ENCODE data around the gene HIRIP3. TPM values are rescaled to one million over a fixed set of nuclear protein-coding genes. Genes with fewer than 3 reads are reported as not detected.

The HIRIP3 gene
- total and polyA plus RNA-seq, 2 of the 13 experiments (the other 11 are each of a cell fraction or from before 2014, with no cell fraction given), result 12.6 to 17.2 TPM

DNA sequence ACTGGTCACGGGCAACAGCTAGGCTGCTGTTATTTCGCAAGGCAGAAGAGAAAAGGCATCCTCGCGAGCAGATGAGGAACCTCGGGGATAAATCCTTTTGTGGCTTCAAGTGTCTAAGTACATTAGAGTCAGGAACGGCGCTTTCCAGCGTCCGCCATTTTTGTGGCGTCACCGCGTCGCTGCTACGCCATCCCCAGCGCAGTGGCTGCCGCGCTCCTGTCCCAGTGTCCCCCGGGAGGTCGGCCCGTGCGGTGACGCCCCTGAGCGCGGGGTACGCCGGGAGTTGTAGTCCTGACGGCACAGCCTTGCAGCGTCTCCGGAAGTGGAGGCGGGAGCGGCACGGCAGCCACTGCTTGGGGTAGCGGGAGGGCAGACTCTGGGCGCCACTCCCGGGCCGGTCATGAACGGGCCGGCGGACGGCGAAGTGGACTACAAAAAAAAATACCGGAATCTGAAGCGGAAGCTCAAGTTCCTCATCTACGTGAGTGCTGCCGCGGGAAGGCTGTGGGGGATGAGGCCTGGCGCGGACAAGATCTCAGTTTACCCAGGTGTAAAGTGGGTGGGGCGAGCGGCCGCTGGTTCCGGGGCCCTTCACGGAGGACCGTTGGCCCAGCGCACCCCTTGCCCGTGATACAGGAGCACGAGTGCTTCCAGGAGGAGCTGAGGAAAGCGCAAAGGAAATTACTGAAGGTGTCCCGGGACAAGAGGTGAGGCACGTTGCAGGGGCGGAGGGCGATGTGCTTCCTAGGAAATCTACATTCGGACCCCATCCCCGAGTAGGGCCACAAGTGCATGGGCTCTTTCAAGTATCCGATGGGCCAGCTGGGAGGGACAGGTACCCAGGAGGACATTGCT lies 721 bp upstream of the HIRIP3 start, which contains the start of gene INO80E (continued):
- TF ChIP-seq, protein P1, sequence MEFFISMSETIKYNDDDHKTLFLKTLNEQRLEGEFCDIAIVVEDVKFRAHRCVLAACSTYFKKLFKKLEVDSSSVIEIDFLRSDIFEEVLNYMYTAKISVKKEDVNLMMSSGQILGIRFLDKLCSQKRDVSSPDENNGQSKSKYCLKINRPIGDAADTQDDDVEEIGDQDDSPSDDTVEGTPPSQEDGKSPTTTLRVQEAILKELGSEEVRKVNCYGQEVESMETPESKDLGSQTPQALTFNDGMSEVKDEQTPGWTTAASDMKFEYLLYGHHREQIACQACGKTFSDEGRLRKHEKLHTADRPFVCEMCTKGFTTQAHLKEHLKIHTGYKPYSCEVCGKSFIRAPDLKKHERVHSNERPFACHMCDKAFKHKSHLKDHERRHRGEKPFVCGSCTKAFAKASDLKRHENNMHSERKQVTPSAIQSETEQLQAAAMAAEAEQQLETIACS (CRISPR knock-in tag; IDR thresholded peaks at IDR 0.05), result 0 out of 2 replicates have a peak, but pooled peaks have one; percentile 40
- TF ChIP-seq SP4 (CRISPR knock-in tag; IDR thresholded peaks at IDR 0.05) (peak; percentile 94), NFYC (CRISPR knock-in tag; IDR thresholded peaks at IDR 0.05) (peak; percentile 65; the same call in 1 of the 2 replicates), ZNF460 (CRISPR knock-in tag; IDR thresholded peaks at IDR 0.05; ENCODE audit: borderline replicate concordance) (no peak), MIER3 (CRISPR knock-in tag; IDR thresholded peaks at IDR 0.05; ENCODE audit: borderline replicate concordance) (peak; percentile 94; the same call in 1 of the 2 replicates), ZEB1 (IDR thresholded peaks at IDR 0.05; ENCODE audit: insufficient replicate concordance, low read depth) (peak; percentile 53), GATAD2A (CRISPR knock-in tag; IDR thresholded peaks at IDR 0.05) (peak; percentile 79), ARID2 (CRISPR knock-in tag; IDR thresholded peaks at IDR 0.05; ENCODE audit: borderline replicate concordance) (peak; percentile 98), NFYB (CRISPR knock-in tag; IDR thresholded peaks at IDR 0.05) (peak; percentile 71), CC2D1A (CRISPR knock-in tag; IDR thresholded peaks at IDR 0.05) (no peak), KAT7 (CRISPR knock-in tag; IDR thresholded peaks at IDR 0.05; ENCODE audit: borderline replicate concordance) (peak; percentile 48), TSC22D2 (CRISPR knock-in tag; IDR thresholded peaks at IDR 0.05; ENCODE audit: borderline replicate concordance) (peak; percentile 56; the same call in 1 of the 2 replicates), HOXA3 (CRISPR knock-in tag; IDR thresholded peaks at IDR 0.05) (peak; percentile 100), ATF7-NPFF (CRISPR knock-in tag; IDR thresholded peaks at IDR 0.05; ENCODE audit: low read depth) (peak; percentile 52), ZNF713 (CRISPR knock-in tag; IDR thresholded peaks at IDR 0.05) (0 out of 2 replicates have a peak, but pooled peaks have one; percentile 34), ZNF746 (CRISPR knock-in tag; IDR thresholded peaks at IDR 0.05) (peak; percentile 66; the same call in 1 of the 2 replicates), ZMAT3 (CRISPR knock-in tag; conservative IDR thresholded peaks at IDR 0.05) (0 out of 2 replicates have a peak, but pooled peaks have one; percentile 31)
- TF ChIP-seq, protein P2, sequence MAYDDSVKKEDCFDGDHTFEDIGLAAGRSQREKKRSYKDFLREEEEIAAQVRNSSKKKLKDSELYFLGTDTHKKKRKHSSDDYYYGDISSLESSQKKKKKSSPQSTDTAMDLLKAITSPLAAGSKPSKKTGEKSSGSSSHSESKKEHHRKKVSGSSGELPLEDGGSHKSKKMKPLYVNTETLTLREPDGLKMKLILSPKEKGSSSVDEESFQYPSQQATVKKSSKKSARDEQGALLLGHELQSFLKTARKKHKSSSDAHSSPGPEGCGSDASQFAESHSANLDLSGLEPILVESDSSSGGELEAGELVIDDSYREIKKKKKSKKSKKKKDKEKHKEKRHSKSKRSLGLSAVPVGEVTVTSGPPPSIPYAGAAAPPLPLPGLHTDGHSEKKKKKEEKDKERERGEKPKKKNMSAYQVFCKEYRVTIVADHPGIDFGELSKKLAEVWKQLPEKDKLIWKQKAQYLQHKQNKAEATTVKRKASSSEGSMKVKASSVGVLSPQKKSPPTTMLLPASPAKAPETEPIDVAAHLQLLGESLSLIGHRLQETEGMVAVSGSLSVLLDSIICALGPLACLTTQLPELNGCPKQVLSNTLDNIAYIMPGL (CRISPR knock-in tag; IDR thresholded peaks at IDR 0.05; ENCODE audit: borderline replicate concordance in 1 of 2, low read depth in 1 of 2), result peak; percentile 91 to 97
- TF ChIP-seq, protein P3, sequence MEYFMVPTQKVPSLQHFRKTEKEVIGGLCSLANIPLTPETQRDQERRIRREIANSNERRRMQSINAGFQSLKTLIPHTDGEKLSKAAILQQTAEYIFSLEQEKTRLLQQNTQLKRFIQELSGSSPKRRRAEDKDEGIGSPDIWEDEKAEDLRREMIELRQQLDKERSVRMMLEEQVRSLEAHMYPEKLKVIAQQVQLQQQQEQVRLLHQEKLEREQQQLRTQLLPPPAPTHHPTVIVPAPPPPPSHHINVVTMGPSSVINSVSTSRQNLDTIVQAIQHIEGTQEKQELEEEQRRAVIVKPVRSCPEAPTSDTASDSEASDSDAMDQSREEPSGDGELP (IDR thresholded peaks at IDR 0.05; ENCODE audit: borderline replicate concordance, low read depth), result peak; percentile 32; the same call in 1 of the 2 replicates
- TF ChIP-seq, protein P4, sequence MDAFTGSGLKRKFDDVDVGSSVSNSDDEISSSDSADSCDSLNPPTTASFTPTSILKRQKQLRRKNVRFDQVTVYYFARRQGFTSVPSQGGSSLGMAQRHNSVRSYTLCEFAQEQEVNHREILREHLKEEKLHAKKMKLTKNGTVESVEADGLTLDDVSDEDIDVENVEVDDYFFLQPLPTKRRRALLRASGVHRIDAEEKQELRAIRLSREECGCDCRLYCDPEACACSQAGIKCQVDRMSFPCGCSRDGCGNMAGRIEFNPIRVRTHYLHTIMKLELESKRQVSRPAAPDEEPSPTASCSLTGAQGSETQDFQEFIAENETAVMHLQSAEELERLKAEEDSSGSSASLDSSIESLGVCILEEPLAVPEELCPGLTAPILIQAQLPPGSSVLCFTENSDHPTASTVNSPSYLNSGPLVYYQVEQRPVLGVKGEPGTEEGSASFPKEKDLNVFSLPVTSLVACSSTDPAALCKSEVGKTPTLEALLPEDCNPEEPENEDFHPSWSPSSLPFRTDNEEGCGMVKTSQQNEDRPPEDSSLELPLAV (CRISPR knock-in tag; conservative IDR thresholded peaks at IDR 0.05; ENCODE audit: low read depth), result no peak
- TF ChIP-seq, protein P5, sequence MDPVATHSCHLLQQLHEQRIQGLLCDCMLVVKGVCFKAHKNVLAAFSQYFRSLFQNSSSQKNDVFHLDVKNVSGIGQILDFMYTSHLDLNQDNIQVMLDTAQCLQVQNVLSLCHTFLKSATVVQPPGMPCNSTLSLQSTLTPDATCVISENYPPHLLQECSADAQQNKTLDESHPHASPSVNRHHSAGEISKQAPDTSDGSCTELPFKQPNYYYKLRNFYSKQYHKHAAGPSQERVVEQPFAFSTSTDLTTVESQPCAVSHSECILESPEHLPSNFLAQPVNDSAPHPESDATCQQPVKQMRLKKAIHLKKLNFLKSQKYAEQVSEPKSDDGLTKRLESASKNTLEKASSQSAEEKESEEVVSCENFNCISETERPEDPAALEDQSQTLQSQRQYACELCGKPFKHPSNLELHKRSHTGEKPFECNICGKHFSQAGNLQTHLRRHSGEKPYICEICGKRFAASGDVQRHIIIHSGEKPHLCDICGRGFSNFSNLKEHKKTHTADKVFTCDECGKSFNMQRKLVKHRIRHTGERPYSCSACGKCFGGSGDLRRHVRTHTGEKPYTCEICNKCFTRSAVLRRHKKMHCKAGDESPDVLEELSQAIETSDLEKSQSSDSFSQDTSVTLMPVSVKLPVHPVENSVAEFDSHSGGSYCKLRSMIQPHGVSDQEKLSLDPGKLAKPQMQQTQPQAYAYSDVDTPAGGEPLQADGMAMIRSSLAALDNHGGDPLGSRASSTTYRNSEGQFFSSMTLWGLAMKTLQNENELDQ (CRISPR knock-in tag; IDR thresholded peaks at IDR 0.05; ENCODE audit: borderline replicate concordance), result peak; percentile 3; the same call in 1 of the 2 replicates

Data from HepG2 (cell line).